ENCODE measurements around the gene MICB.

Gene MICB

DNA sequence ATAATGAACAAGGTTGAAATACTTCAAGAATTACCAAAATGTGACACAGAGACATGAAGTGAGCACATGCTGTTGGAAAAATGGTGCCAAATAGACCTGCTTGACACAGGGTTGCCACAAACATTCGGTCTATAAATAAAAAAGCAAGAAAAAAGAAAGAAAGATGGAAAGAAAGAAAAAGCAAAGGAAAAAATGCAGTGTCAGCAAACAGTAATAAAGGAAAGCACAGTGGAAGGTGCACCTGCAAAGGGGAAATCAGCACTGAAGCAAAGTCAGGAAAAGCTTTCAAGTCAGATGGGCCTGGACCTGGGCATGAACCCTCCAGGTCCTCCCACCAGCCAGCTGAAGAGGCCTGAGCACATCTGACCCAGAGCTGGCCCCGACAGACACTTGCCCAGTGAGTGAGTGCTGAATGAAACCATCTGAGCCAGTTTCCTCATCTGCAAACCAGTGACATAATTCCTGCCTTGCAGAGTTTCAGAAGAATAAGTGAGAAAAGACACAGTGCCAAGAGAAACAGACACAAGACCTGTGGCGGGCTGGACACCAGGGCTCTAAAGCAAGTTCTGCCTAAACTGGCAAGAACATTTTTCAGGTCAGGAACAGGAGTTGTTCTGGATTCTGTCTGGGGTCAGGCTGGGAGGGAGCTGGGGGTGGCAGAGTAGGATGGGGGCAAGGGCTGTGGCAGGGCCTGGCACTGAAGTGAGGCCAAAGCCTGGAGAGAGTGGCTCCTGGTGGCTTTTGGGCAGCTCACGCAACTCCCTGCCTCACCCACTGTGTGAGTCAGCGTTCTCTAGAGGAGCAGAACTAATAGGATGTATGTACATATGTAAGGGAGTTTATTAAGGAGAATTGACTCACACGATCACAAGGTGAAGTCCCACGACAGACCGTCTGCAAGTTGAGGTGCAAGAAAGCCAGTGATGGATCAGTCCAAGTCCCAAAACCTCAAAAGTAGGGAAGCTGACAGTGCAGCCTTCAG lies 23.9 kb upstream of the MICB start:
- no peak for DNase-seq (ENCODE audit: low read depth)
- TF ChIP-seq CTCF (IDR thresholded peaks at IDR 0.05; ENCODE audit: low read depth, low read length, missing control alignments) = no peak
- H3K4me3 ChIP-seq (ENCODE audit: low read depth, low read length) = no peak overlapping the region
- in situ Hi-C loops (cut with HindIII; ENCODE audit: low sequenced_read_pairs) = no loop called here

DNA sequence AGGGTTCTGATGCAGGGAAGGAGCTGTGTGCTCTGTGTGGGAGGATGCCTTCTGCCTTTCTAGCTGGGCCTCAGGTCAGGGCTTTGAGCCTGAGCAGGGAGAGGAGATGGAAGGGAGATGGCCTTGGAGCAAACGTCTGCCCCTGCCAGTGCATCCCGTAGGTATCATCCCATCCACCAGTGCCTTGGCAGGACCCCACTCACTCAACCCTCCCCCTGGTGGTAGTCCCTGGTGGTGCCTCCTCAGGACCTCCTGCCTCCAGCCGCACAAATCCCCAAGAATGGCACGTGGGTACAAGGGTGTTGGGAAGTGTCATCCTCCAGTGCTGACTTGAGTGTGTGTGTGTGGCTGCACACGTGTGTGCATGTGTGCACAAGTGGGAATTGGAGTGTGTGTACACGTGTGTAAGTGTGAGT lies 23.1 kb upstream of the MICB start:
- no peak overlapping the region for H3K4me3 ChIP-seq (ENCODE audit: low read depth, low read length)
- peak; percentile 31 for TF ChIP-seq CTCF (IDR thresholded peaks at IDR 0.05; ENCODE audit: low read depth, low read length, missing control alignments)
- no peak for DNase-seq (ENCODE audit: low read depth)
- in situ Hi-C loops (cut with HindIII; ENCODE audit: low sequenced_read_pairs) = no loop called here

- H3K4me3 ChIP-seq (ENCODE audit: low read depth, low read length) = no peak overlapping the region
- TF ChIP-seq CTCF (IDR thresholded peaks at IDR 0.05; ENCODE audit: low read depth, low read length, missing control alignments) = no peak
- DNase-seq (ENCODE audit: low read depth) = no peak
- in situ Hi-C loops (cut with HindIII; ENCODE audit: low sequenced_read_pairs) = no loop called here
These were observed 21.3 kb upstream of the MICB start for GRCh38 chr6:31476515-31477139.

DNA sequence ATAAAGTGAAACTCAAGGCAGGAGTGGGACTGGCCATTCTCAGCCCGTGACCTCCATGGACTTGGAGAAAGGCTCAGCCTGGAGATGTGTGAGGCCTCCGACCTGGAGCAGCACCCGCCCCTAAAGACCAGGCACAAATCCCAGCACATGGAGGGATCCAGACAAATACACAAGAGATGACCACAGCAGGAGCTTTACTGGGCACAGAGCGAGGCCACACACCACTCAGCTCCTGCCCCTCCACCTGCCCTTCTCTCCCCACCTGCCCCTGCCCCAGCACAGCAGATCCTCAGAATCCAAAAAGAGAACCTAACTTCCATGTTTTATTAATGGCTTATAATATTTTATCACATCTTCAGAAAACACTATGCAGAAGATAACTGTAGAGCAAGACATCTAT lies 20.4 kb upstream of the MICB start:
- H3K4me3 ChIP-seq (ENCODE audit: low read depth, low read length) = no peak overlapping the region
- in situ Hi-C loops (cut with HindIII; ENCODE audit: low sequenced_read_pairs) = no loop called here
- no peak for DNase-seq (ENCODE audit: low read depth)
- no peak for TF ChIP-seq CTCF (IDR thresholded peaks at IDR 0.05; ENCODE audit: low read depth, low read length, missing control alignments)

- in situ Hi-C loops (cut with HindIII; ENCODE audit: low sequenced_read_pairs) = no loop called here
- no peak for DNase-seq (ENCODE audit: low read depth)
- no peak for TF ChIP-seq CTCF (IDR thresholded peaks at IDR 0.05; ENCODE audit: low read depth, low read length, missing control alignments)
- no peak overlapping the region for H3K4me3 ChIP-seq (ENCODE audit: low read depth, low read length)
These were observed 19.6 kb upstream of the MICB start for GRCh38 chr6:31478186-31478950.
